H1 (cell line): ENCODE measurements around the gene ANXA2. TPM values are rescaled to one million over a fixed set of nuclear protein-coding genes. Genes with fewer than 3 reads are reported as not detected.

Experiments used
- CTCF ChIA-PET: fragments of 300-600 bp; sonication (Branson Sonifier 250); formaldehyde crosslinking; loops from one replicate; lab custom pipeline; 2021; ENCODE audit not compliant: partially characterized antibody; lab: Charles Lee
- POLR2A ChIA-PET: fragments of 300-600 bp; sonication (Branson Sonifier 250); formaldehyde crosslinking; loops from one replicate; lab custom pipeline; 2021; ENCODE audit warnings: inconsistent platforms; ENCODE audit not compliant: partially characterized antibody; lab: Charles Lee
- DNase-seq, 2 experiments: peaks; one replicate each; pipeline versions ENCODE4 v3.0.0 to v3.0.0-alpha.2; 2010 to 2022; ENCODE audit warnings: low spot score in 2 of 2, low read depth in 1 of 2, mixed read lengths in 1 of 2
- FAIRE-seq: peaks from 2 replicates; lab custom pipeline; 2011; peaks lifted over from hg19 to GRCh38; lab: Jason Lieb, UNC
- H2AFZ ChIP-seq: 2 replicates; pipeline ENCODE4 v1.8.1; 2012; ENCODE audit warnings: low read length, inconsistent platforms
- H2AK5ac ChIP-seq: 2 replicates; pipeline ENCODE4 v1.6.1; 2013; ENCODE audit warnings: low read depth, low read length
- H2BK120ac ChIP-seq: replicated peaks from 2 replicates; pipeline ENCODE3; 2013; ENCODE audit warnings: low read depth, low read length, inconsistent platforms
- H2BK12ac ChIP-seq: 2 replicates; pipeline ENCODE4 v1.6.1; 2013; ENCODE audit warnings: low read depth, low read length
- H2BK15ac ChIP-seq: 2 replicates; pipeline ENCODE4 v1.6.1; 2013; ENCODE audit warnings: low read length
- H2BK20ac ChIP-seq: 2 replicates; pipeline ENCODE4 v1.6.1; 2013; ENCODE audit warnings: low read length
- H2BK5ac ChIP-seq: 2 replicates; pipeline ENCODE4 v1.6.1; 2013; ENCODE audit warnings: low read depth, low read length
- H3K14ac ChIP-seq: 2 replicates; pipeline ENCODE4 v1.6.1; 2013; ENCODE audit warnings: inconsistent platforms; ENCODE audit not compliant: insufficient read length
- H3K18ac ChIP-seq: 2 replicates; pipeline ENCODE4 v1.6.1; 2013; ENCODE audit warnings: low read length; ENCODE audit errors: extremely low read depth
- H3K23ac ChIP-seq: 2 replicates; pipeline ENCODE4 v1.6.1; 2013; ENCODE audit warnings: inconsistent platforms; ENCODE audit not compliant: insufficient read length
- H3K23me2 ChIP-seq: 2 replicates; pipeline ENCODE4 v1.6.1; 2013; ENCODE audit warnings: low read depth, low read length
- H3K27ac ChIP-seq: 2 replicates; pipeline ENCODE4 v1.6.1; 2011; ENCODE audit warnings: low read depth, low read length, inconsistent platforms
- H3K27me3 ChIP-seq, 4 experiments: replicated peaks in 1 of 4; 1 replicate in 1 of 4; 2 replicates in 3 of 4; pipeline versions ENCODE4 v1.6.1 to v1.8.1; 2011 to 2013; ENCODE audit warnings: low read length in 3 of 4, mild to moderate bottlenecking in 3 of 4, inconsistent platforms in 2 of 4, mixed read lengths in 2 of 4, moderate library complexity in 1 of 4; ENCODE audit not compliant: control insufficient read depth in 3 of 4, insufficient read depth in 3 of 4; ENCODE audit errors: extremely low read depth in 1 of 4
- H3K36me3 ChIP-seq, 4 experiments: 2 replicates each; pipeline versions ENCODE4 v1.6.1 to v1.8.1; 2011 to 2013; ENCODE audit warnings: mild to moderate bottlenecking in 4 of 4, low read length in 3 of 4, moderate library complexity in 2 of 4, control low read depth in 1 of 4, inconsistent platforms in 1 of 4; ENCODE audit not compliant: insufficient read depth in 4 of 4, control insufficient read depth in 2 of 4
- H3K4ac ChIP-seq: replicated peaks from 2 replicates; pipeline ENCODE3; 2013; ENCODE audit warnings: low read length, low read depth, mixed read lengths, inconsistent platforms; ENCODE audit not compliant: insufficient read length
- H3K4me1 ChIP-seq, 4 experiments: replicated peaks in 1 of 4; 1 replicate in 1 of 4; 2 replicates in 3 of 4; pipeline versions ENCODE4 v1.6.1 to v1.8.1; 2011 to 2013; ENCODE audit warnings: low read length in 3 of 4, inconsistent platforms in 2 of 4, mixed read lengths in 1 of 4; ENCODE audit not compliant: insufficient read depth in 4 of 4, control insufficient read depth in 3 of 4
- H3K4me2 ChIP-seq, 2 experiments: 2 replicates each; pipeline versions ENCODE4 v1.6.1 to v1.8.1; 2011 to 2013; ENCODE audit warnings: low read depth in 2 of 2, low read length in 2 of 2, control low read depth in 1 of 2, inconsistent platforms in 1 of 2, mild to moderate bottlenecking in 1 of 2; ENCODE audit not compliant: insufficient read depth in 1 of 2
- H3K4me3 ChIP-seq, 4 experiments: fragments of 200-600, 300-600 bp in 1 of 4; sonication (generic), shearing (Covaris generic), sonication (Bioruptor Twin) in 1 of 4; 2 replicates each; pipeline versions ENCODE4 v1.5.1 to v1.8.1; 2011 to 2016; ENCODE audit warnings: low read length in 4 of 4, low read depth in 3 of 4, control low read depth in 2 of 4, inconsistent platforms in 2 of 4, mild to moderate bottlenecking in 2 of 4, mixed read lengths in 1 of 4, moderate library complexity in 1 of 4; ENCODE audit not compliant: insufficient read depth in 2 of 4; ENCODE audit errors: extremely low read depth in 1 of 4
- H3K56ac ChIP-seq: replicated peaks from 2 replicates; pipeline ENCODE3; 2013; ENCODE audit warnings: low read depth, mild to moderate bottlenecking, mixed read lengths, low read length, inconsistent platforms; ENCODE audit not compliant: insufficient read length
- H3K79me1 ChIP-seq: 2 replicates; pipeline ENCODE4 v1.6.1; 2013; ENCODE audit warnings: low read depth, low read length, control low read depth
- H3K79me2 ChIP-seq, 2 experiments: 2 replicates each; pipeline versions ENCODE4 v1.6.1 to v1.8.1; 2012 to 2013; ENCODE audit warnings: low read length in 2 of 2, mild to moderate bottlenecking in 2 of 2, inconsistent platforms in 1 of 2; ENCODE audit not compliant: insufficient read depth in 2 of 2, control insufficient read depth in 1 of 2
- H3K9ac ChIP-seq, 4 experiments: replicated peaks in 1 of 4; 1 replicate in 1 of 4; 2 replicates in 3 of 4; pipeline versions ENCODE4 v1.6.1 to v1.8.1; 2011 to 2013; ENCODE audit warnings: low read depth in 3 of 4, low read length in 3 of 4, control low read depth in 2 of 4, mild to moderate bottlenecking in 2 of 4, moderate library complexity in 2 of 4, inconsistent platforms in 1 of 4; ENCODE audit errors: extremely low read depth in 1 of 4
- H3K9me3 ChIP-seq, 2 experiments: 2 replicates each; pipeline versions ENCODE4 v1.6.1 to v1.8.1; 2012 to 2013; ENCODE audit warnings: mild to moderate bottlenecking in 2 of 2, moderate library complexity in 2 of 2, control low read depth in 1 of 2, inconsistent platforms in 1 of 2, low read depth in 1 of 2, low read length in 1 of 2, mixed read lengths in 1 of 2; ENCODE audit not compliant: insufficient read depth in 2 of 2
- H4K20me1 ChIP-seq, 2 experiments: replicated peaks in 1 of 2; 2 replicates each; pipeline versions ENCODE3 to v1.8.1; 2011 to 2013; ENCODE audit warnings: inconsistent platforms in 2 of 2, low read length in 2 of 2, mild to moderate bottlenecking in 1 of 2; ENCODE audit not compliant: insufficient read depth in 2 of 2, control insufficient read depth in 1 of 2
- H4K5ac ChIP-seq: 2 replicates; pipeline ENCODE4 v1.6.1; 2013; ENCODE audit warnings: low read length, low read depth, mixed read lengths, inconsistent platforms; ENCODE audit not compliant: insufficient read length
- H4K8ac ChIP-seq: 2 replicates; pipeline ENCODE4 v1.8.0; 2013; ENCODE audit warnings: mild to moderate bottlenecking, moderate library complexity, low read length, inconsistent platforms; ENCODE audit not compliant: insufficient read depth; ENCODE audit errors: extremely low read depth
- H4K91ac ChIP-seq: replicated peaks from 2 replicates; pipeline ENCODE3; 2013; ENCODE audit warnings: low read length, mixed read lengths, inconsistent platforms; ENCODE audit not compliant: insufficient read length
- BCL11A ChIP-seq, 2 experiments: IDR thresholded peaks; one replicate each; pipeline ENCODE4 v1.6.1; 2011; ENCODE audit warnings: low read depth in 2 of 2, low read length in 2 of 2, mild to moderate bottlenecking in 2 of 2
- CHD2 ChIP-seq: IDR thresholded peaks from 2 replicates; pipeline ENCODE4 v1.6.1; 2012; ENCODE audit warnings: low read length, improper control_type of control experiment
- HDAC6 ChIP-seq: IDR thresholded peaks from one replicate; pipeline ENCODE4 v1.7.1; 2012; ENCODE audit warnings: low read depth, mild to moderate bottlenecking, inconsistent platforms, low read length, moderate library complexity
- KDM1A ChIP-seq: fragments of 200-600, 300-600 bp; sonication (generic); IDR thresholded peaks from 2 replicates; pipeline ENCODE4 v1.7.1; 2016; ENCODE audit warnings: mild to moderate bottlenecking, low read length, borderline replicate concordance
- KDM5A ChIP-seq: fragments of 200-600 bp; IDR thresholded peaks from 2 replicates; pipeline ENCODE4 v1.7.1; 2012; ENCODE audit warnings: mild to moderate bottlenecking, low read length, inconsistent platforms, mixed read lengths
- SIX5 ChIP-seq: IDR thresholded peaks from 2 replicates; pipeline ENCODE4 v1.6.1; 2011; ENCODE audit warnings: mild to moderate bottlenecking, low read depth, low read length
- TAF7 ChIP-seq: optimal IDR thresholded peaks from 2 replicates; pipeline ENCODE3; 2011; ENCODE audit warnings: low read depth, mild to moderate bottlenecking, inconsistent platforms, low read length, moderate library complexity, borderline replicate concordance
- WGBS, 2 experiments: shearing (Covaris generic) in 1 of 2; methylation state at CpG; one replicate each; pipeline versions ENCODE4 v1.1.6 to v1.1.7; 2013 to 2015; ENCODE audit warnings: low lambda C conversion rate in 2 of 2, mixed read lengths in 2 of 2, inconsistent platforms in 1 of 2, low coverage in 1 of 2, missing lambda C conversion rate in 1 of 2; ENCODE audit not compliant: insufficient replicate concordance in 2 of 2, insufficient coverage in 1 of 2, insufficient read length in 1 of 2; ENCODE audit errors: extremely low coverage in 1 of 2, missing lambda C conversion rate in 1 of 2; 5-methylcytosine and 5-hydroxymethylcytosine counted together
- polyA plus RNA-seq, 7 experiments: library from polyadenylated mRNA; depleted of rRNA in 3 of 7; stranded (reverse) in 5 of 7; unstranded in 2 of 7; fragments of >200 nt in 5 of 7; fragments of 200-250 nt in 2 of 7; gene quantifications; 1 replicate in 5 of 7; 2 replicates in 1 of 7; 4 replicates in 1 of 7; pipeline versions ENCODE4 v1.2.1 to v1.2.3, GENCODE V29; 2011 to 2013; ENCODE audit warnings: missing spikeins in 2 of 7, mixed read lengths in 2 of 7
- total RNA-seq: library from RNA; stranded (reverse); fragmentation: NEBNext Ultra II Directional; extraction: Animal tissue kit (Norgen Biotek cat#: 25700); gene quantifications from 2 replicates; pipeline ENCODE4 v1.2.1, GENCODE V29; 2021

Gene ANXA2
- total and polyA plus RNA-seq, 2 of the 8 experiments (the other 6 are each of a cell fraction or from before 2014, with no cell fraction given): 178 to 217 TPM

- H4K5ac ChIP-seq: no peak overlapping the region
- no peaks in the 10 kb centered on the region for H4K20me1 ChIP-seq
- 94% methylated on average over 4 of the region's 4 CpGs; no CpG with 5 or more reads in 1 of the 2 experiments for WGBS, 2 experiments
- H2BK15ac ChIP-seq: no peak overlapping the region
- H3K14ac ChIP-seq: no peak overlapping the region
- H2BK12ac ChIP-seq: no peak overlapping the region
- H3K4ac ChIP-seq: no peak overlapping the region
- no peak for FAIRE-seq
- H3K23me2 ChIP-seq: no peaks in the 10 kb centered on the region
- no peak overlapping the region for H2BK5ac ChIP-seq
- no peak overlapping the region for H2BK120ac ChIP-seq
- H2AK5ac ChIP-seq: no peak overlapping the region
- no peaks in the 10 kb centered on the region for H3K79me1 ChIP-seq
- H3K9me3 ChIP-seq: no peaks in the 10 kb centered on the region
- no peak overlapping the region for H3K27ac ChIP-seq
- DNase-seq: no peak
- H2BK20ac ChIP-seq: no peak overlapping the region
- H3K56ac ChIP-seq: no peak overlapping the region
- no peaks in the 10 kb centered on the region for H3K27me3 ChIP-seq
- POLR2A ChIA-PET: interaction anchor here (1.1 to 1.6 kb wide), 2 partner anchors 16 to 18 kb away, joined by 3 to 5 read pairs; no protein-coding TSS in a partner anchor
- no peaks in the 10 kb centered on the region for H3K4me1 ChIP-seq
- no peak overlapping the region for H3K4me2 ChIP-seq
- CTCF ChIA-PET: interaction anchor here (1.2 kb wide), 1 partner anchor 205 kb away, joined by 4 read pairs; no protein-coding TSS in a partner anchor
- H3K9ac ChIP-seq: no peak overlapping the region
- no peak overlapping the region for H4K8ac ChIP-seq
- H3K4me3 ChIP-seq: no peak overlapping the region
- H3K79me2 ChIP-seq: no peaks in the 10 kb centered on the region
- H3K23ac ChIP-seq: no peak overlapping the region
- peaks cover 0 to 5% (median 0%) of the 10 kb centered on the region in 4 experiments; a peak in 1 of 8 replicates for H3K36me3 ChIP-seq
- no peak overlapping the region for H4K91ac ChIP-seq
- no peak overlapping the region for H2AFZ ChIP-seq
- H3K18ac ChIP-seq: no peak overlapping the region
- TF ChIP-seq KDM1A: no peak
- TF ChIP-seq CHD2: no peak
- TF ChIP-seq TAF7: no peak
- no peak for TF ChIP-seq HDAC6
- TF ChIP-seq SIX5: no peak
- TF ChIP-seq BCL11A (IDR thresholded peaks at IDR 0.05; ENCODE audit: low read depth in 2 of 2, low read length in 2 of 2): no peak
- TF ChIP-seq KDM5A: no peak
Measured at GRCh38 chr15:60417112-60417511, 19.3 kb upstream of the ANXA2 start.
